ENCODE results near the gene DAB2IP. TPM values are rescaled to one million over a fixed set of nuclear protein-coding genes. Genes with fewer than 3 reads are reported as not detected.

The DAB2IP gene
- total RNA-seq, 1 experiment from 2014 or later = 52.6 TPM

DNA sequence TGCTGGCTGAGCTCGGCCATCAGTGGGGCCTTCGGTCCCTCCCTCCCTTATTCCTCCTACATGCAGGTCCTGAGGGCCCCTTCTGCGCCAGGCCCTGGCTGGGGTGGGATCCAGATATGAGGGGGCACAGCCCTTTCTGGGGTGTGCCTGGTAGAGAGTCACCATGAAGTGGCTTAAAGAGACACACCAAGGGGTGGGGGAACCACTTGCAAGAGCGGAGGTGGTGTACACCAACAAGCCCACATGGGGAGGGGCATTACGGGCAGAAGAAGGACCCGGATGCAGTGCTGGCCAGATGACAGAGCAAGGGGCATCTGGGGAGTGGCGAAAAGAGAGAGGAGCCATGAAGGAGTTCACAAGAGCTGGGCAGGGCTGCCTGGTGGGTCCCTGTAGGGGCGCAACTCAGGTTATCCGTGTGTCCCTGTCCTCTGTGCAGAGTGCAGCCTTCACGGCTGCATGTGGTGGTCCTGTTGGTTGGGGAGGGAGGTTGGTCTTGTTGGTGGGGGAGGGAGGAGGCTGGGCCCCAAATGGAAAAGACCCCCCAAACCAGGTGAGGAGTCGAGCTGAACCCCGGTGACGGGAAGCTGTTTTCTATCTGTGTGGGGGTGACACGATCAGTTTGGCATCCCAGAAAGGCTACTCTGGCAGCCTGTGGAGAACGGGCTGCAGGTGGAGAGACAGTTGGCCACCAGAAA, 158.1 kb downstream of the DAB2IP start:
- Mint-ChIP-seq H3K4me3 (no peak overlapping the region), H3K27ac (no peak overlapping the region)

DNA sequence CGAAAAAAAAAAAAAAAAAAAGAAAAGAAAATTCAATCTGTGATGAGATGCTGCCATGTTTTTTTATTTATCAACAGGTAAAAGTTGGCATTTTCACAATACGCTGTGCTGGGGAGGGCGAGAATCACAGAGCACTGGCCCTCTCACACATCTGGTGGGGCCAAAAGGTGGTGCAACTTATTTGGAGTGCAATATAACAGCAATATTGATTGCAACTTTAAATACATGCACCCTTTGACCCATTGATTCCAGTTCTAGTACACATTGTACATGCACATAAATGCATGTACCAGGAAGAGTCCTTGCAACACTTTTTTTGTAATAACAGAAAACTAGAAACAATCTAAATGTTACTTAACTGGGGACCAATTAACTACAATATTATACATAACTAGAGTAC, 159.1 kb downstream of the DAB2IP start:
- ATAC-seq (no peak), DNase-seq (ENCODE audit: low spot score) (no peak)
- Mint-ChIP-seq H3K27me3 (ENCODE audit: low read depth) (no peaks in the 10 kb centered on the region; the same call in 1 of the 2 replicates), H3K4me3 (no peak overlapping the region), H3K27ac (no peak overlapping the region), H3K4me1 (peaks cover 19% of the 10 kb centered on the region), H3K9me3 (no peaks in the 10 kb centered on the region), H3K36me3 (no peaks in the 10 kb centered on the region)
- POLR2A ChIA-PET = no interaction called here
- TF ChIP-seq ELF4 (CRISPR knock-in tag; IDR thresholded peaks at IDR 0.05; ENCODE audit: low read depth) = no peak
- TF ChIP-seq, protein P1, sequence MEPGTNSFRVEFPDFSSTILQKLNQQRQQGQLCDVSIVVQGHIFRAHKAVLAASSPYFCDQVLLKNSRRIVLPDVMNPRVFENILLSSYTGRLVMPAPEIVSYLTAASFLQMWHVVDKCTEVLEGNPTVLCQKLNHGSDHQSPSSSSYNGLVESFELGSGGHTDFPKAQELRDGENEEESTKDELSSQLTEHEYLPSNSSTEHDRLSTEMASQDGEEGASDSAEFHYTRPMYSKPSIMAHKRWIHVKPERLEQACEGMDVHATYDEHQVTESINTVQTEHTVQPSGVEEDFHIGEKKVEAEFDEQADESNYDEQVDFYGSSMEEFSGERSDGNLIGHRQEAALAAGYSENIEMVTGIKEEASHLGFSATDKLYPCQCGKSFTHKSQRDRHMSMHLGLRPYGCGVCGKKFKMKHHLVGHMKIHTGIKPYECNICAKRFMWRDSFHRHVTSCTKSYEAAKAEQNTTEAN (CRISPR knock-in tag; IDR thresholded peaks at IDR 0.05) = no peak
- TF ChIP-seq ATF1 (CRISPR knock-in tag; IDR thresholded peaks at IDR 0.05) = no peak
- no peak for TF ChIP-seq ZNF219 (CRISPR knock-in tag; IDR thresholded peaks at IDR 0.05; ENCODE audit: borderline replicate concordance)
- TF ChIP-seq, protein P2, sequence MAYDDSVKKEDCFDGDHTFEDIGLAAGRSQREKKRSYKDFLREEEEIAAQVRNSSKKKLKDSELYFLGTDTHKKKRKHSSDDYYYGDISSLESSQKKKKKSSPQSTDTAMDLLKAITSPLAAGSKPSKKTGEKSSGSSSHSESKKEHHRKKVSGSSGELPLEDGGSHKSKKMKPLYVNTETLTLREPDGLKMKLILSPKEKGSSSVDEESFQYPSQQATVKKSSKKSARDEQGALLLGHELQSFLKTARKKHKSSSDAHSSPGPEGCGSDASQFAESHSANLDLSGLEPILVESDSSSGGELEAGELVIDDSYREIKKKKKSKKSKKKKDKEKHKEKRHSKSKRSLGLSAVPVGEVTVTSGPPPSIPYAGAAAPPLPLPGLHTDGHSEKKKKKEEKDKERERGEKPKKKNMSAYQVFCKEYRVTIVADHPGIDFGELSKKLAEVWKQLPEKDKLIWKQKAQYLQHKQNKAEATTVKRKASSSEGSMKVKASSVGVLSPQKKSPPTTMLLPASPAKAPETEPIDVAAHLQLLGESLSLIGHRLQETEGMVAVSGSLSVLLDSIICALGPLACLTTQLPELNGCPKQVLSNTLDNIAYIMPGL (CRISPR knock-in tag; IDR thresholded peaks at IDR 0.05) = no peak
- CTCF ChIA-PET = no interaction called here

More for the DNA sequence above, 158.1 kb downstream of the DAB2IP start:
- Mint-ChIP-seq H3K4me1 (peaks cover 19% of the 10 kb centered on the region), H3K9me3 (peaks cover 7% of the 10 kb centered on the region), H3K27me3 (ENCODE audit: low read depth) (no peaks in the 10 kb centered on the region; the same call in 1 of the 2 replicates), H3K36me3 (peaks cover 6% of the 10 kb centered on the region)
- ChIA-PET CTCF (no interaction called here), POLR2A (no interaction called here)
- no peak for ATAC-seq
- no peak for TF ChIP-seq CREB1 (CRISPR knock-in tag; IDR thresholded peaks at IDR 0.05)
- TF ChIP-seq ZNF263 (CRISPR knock-in tag; IDR thresholded peaks at IDR 0.05; ENCODE audit: low read depth) = no peak
- TF ChIP-seq, protein P3, sequence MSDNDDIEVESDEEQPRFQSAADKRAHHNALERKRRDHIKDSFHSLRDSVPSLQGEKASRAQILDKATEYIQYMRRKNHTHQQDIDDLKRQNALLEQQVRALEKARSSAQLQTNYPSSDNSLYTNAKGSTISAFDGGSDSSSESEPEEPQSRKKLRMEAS (CRISPR knock-in tag; IDR thresholded peaks at IDR 0.05) = no peak
- TF ChIP-seq, protein P4, sequence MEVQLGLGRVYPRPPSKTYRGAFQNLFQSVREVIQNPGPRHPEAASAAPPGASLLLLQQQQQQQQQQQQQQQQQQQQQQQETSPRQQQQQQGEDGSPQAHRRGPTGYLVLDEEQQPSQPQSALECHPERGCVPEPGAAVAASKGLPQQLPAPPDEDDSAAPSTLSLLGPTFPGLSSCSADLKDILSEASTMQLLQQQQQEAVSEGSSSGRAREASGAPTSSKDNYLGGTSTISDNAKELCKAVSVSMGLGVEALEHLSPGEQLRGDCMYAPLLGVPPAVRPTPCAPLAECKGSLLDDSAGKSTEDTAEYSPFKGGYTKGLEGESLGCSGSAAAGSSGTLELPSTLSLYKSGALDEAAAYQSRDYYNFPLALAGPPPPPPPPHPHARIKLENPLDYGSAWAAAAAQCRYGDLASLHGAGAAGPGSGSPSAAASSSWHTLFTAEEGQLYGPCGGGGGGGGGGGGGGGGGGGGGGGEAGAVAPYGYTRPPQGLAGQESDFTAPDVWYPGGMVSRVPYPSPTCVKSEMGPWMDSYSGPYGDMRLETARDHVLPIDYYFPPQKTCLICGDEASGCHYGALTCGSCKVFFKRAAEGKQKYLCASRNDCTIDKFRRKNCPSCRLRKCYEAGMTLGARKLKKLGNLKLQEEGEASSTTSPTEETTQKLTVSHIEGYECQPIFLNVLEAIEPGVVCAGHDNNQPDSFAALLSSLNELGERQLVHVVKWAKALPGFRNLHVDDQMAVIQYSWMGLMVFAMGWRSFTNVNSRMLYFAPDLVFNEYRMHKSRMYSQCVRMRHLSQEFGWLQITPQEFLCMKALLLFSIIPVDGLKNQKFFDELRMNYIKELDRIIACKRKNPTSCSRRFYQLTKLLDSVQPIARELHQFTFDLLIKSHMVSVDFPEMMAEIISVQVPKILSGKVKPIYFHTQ (CRISPR knock-in tag; IDR thresholded peaks at IDR 0.05) = no peak
- TF ChIP-seq NFATC4 (CRISPR knock-in tag; IDR thresholded peaks at IDR 0.05) = no peak
- no peak for TF ChIP-seq ZNF317 (CRISPR knock-in tag; IDR thresholded peaks at IDR 0.05; ENCODE audit: borderline replicate concordance, low read depth)
- TF ChIP-seq, protein P5, sequence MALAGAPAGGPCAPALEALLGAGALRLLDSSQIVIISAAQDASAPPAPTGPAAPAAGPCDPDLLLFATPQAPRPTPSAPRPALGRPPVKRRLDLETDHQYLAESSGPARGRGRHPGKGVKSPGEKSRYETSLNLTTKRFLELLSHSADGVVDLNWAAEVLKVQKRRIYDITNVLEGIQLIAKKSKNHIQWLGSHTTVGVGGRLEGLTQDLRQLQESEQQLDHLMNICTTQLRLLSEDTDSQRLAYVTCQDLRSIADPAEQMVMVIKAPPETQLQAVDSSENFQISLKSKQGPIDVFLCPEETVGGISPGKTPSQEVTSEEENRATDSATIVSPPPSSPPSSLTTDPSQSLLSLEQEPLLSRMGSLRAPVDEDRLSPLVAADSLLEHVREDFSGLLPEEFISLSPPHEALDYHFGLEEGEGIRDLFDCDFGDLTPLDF (CRISPR knock-in tag; IDR thresholded peaks at IDR 0.05) = no peak
- TF ChIP-seq, protein P6, sequence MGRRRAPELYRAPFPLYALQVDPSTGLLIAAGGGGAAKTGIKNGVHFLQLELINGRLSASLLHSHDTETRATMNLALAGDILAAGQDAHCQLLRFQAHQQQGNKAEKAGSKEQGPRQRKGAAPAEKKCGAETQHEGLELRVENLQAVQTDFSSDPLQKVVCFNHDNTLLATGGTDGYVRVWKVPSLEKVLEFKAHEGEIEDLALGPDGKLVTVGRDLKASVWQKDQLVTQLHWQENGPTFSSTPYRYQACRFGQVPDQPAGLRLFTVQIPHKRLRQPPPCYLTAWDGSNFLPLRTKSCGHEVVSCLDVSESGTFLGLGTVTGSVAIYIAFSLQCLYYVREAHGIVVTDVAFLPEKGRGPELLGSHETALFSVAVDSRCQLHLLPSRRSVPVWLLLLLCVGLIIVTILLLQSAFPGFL (CRISPR knock-in tag; IDR thresholded peaks at IDR 0.05; ENCODE audit: borderline replicate concordance) = no peak
- TF ChIP-seq RORB (CRISPR knock-in tag; IDR thresholded peaks at IDR 0.05) = no peak
- no peak for DNase-seq (ENCODE audit: low spot score)
